ENCODE measurements around the gene DDX46.
"Not testable (repeated sequence)": the region's sequence is repeated elsewhere in the genome, so short reads cannot be mapped to it uniquely, and the experiment has no call there.

DDX46 gene

GRCh38 chr5:134758504-134759341, at the start of gene DDX46:
Gene DDX46, plus strand, starts transcription at chr5:134758779. Its CDS starts 160 bp downstream, at chr5:134758939.
- H3K4me3 ChIP-seq (ENCODE audit: low read depth, low read length) = peak within 1 kb of the TSS; percentile 67
- peak; percentile 96 for DNase-seq (ENCODE audit: low read depth)
- peak; percentile 81 for TF ChIP-seq CTCF (IDR thresholded peaks at IDR 0.05; ENCODE audit: insufficient read depth, low read depth, low read length, missing control alignments)

- no peak overlapping the region for H3K4me3 ChIP-seq (ENCODE audit: low read depth, low read length)
- no peak for DNase-seq (ENCODE audit: low read depth)
- TF ChIP-seq CTCF (IDR thresholded peaks at IDR 0.05; ENCODE audit: insufficient read depth, low read depth, low read length, missing control alignments) = no peak
These were observed 44.5 kb upstream of the DDX46 start for GRCh38 chr5:134714120-134714519.

- TF ChIP-seq CTCF (IDR thresholded peaks at IDR 0.05; ENCODE audit: insufficient read depth, low read depth, low read length, missing control alignments) = no peak
- no peak for DNase-seq (ENCODE audit: low read depth)
- no peak overlapping the region for H3K4me3 ChIP-seq (ENCODE audit: low read depth, low read length)
These were observed 44.0 kb upstream of the DDX46 start for GRCh38 chr5:134714541-134714940.

GRCh38 chr5:134715466-134715865, 43.1 kb upstream of the DDX46 start:
- DNase-seq (ENCODE audit: low read depth); H3K4me3 ChIP-seq (ENCODE audit: low read depth, low read length): not testable (repeated sequence)

GRCh38 chr5:134724872-134725271, 33.7 kb upstream of the DDX46 start:
- no peak for TF ChIP-seq CTCF (IDR thresholded peaks at IDR 0.05; ENCODE audit: insufficient read depth, low read depth, low read length, missing control alignments)
- no peak overlapping the region for H3K4me3 ChIP-seq (ENCODE audit: low read depth, low read length)
- DNase-seq (ENCODE audit: low read depth) = no peak

- DNase-seq (ENCODE audit: low read depth) = no peak
- TF ChIP-seq CTCF (IDR thresholded peaks at IDR 0.05; ENCODE audit: insufficient read depth, low read depth, low read length, missing control alignments) = no peak
- no peak overlapping the region for H3K4me3 ChIP-seq (ENCODE audit: low read depth, low read length)
These were observed 25.8 kb upstream of the DDX46 start for GRCh38 chr5:134732819-134733218.

GRCh38 chr5:134735243-134735642, 23.3 kb upstream of the DDX46 start:
- no peak overlapping the region for H3K4me3 ChIP-seq (ENCODE audit: low read depth, low read length)
- no peak for TF ChIP-seq CTCF (IDR thresholded peaks at IDR 0.05; ENCODE audit: insufficient read depth, low read depth, low read length, missing control alignments)
- DNase-seq (ENCODE audit: low read depth) = no peak
